ENCODE results near the gene PDCL2. TPM values are rescaled to one million over a fixed set of nuclear protein-coding genes. Genes with fewer than 3 reads are reported as not detected.

PDCL2 gene
- polyA plus RNA-seq, 1 donor from 2014 or later, result not detected

GRCh38 chr4:55512077-55512476, 80.0 kb downstream of the PDCL2 start:
- Histone ChIP-seq H3K9me2 (ENCODE audit: insufficient read depth, low read length) (no peaks in the 10 kb centered on the region), H3K79me2 (replicated peaks; ENCODE audit: insufficient read depth, low read length) (peaks cover 6% of the 10 kb centered on the region), H2AFZ (ENCODE audit: low read depth, low read length) (no peak overlapping the region), H3K36me3 (ENCODE audit: insufficient read depth, low read length) (no peaks in the 10 kb centered on the region), H3K4me2 (ENCODE audit: low read length) (no peak overlapping the region), H3K27ac (ENCODE audit: low read length) (no peak overlapping the region), H3K9me3 (ENCODE audit: low read length) (no peaks in the 10 kb centered on the region), H4K20me1 (ENCODE audit: insufficient read depth) (no peaks in the 10 kb centered on the region), H3K9ac (ENCODE audit: low read length) (no peak overlapping the region), H3K27me3 (ENCODE audit: insufficient read depth, low read depth, low read length) (no peaks in the 10 kb centered on the region), H3F3A (ENCODE audit: insufficient read depth, low read length, poor library complexity, severe bottlenecking) (no peaks in the 10 kb centered on the region), H3K4me3 (ENCODE audit: low read length) (no peak overlapping the region)
- TF ChIP-seq SMC3 (conservative IDR thresholded peaks at IDR 0.05; ENCODE audit: poor library complexity) (no peak), TAF1 (IDR thresholded peaks at IDR 0.05; ENCODE audit: low read depth) (no peak), EZH2 (IDR thresholded peaks at IDR 0.05; ENCODE audit: borderline replicate concordance, insufficient read depth, low read length, poor library complexity, severe bottlenecking) (no peak), CTCF (IDR thresholded peaks at IDR 0.05; ENCODE audit: poor library complexity, severe bottlenecking) (no peak), POLR2AphosphoS5 (IDR thresholded peaks at IDR 0.05) (no peak), REST (IDR thresholded peaks at IDR 0.05; ENCODE audit: borderline replicate concordance) (no peak), EP300 (conservative IDR thresholded peaks at IDR 0.05; ENCODE audit: poor library complexity, severe bottlenecking) (no peak), MXI1 (conservative IDR thresholded peaks at IDR 0.05; ENCODE audit: poor library complexity, severe bottlenecking) (no peak), RAD21 (conservative IDR thresholded peaks at IDR 0.05) (no peak)

- Histone ChIP-seq H3K9me3 (ENCODE audit: low read length) (no peaks in the 10 kb centered on the region), H4K20me1 (ENCODE audit: insufficient read depth) (no peaks in the 10 kb centered on the region), H3K4me3 (ENCODE audit: low read length) (no peak overlapping the region), H3K36me3 (ENCODE audit: insufficient read depth, low read length) (no peaks in the 10 kb centered on the region), H3F3A (ENCODE audit: insufficient read depth, low read length, poor library complexity, severe bottlenecking) (no peaks in the 10 kb centered on the region), H2AFZ (ENCODE audit: low read depth, low read length) (no peak overlapping the region), H3K79me2 (replicated peaks; ENCODE audit: insufficient read depth, low read length) (peaks cover 6% of the 10 kb centered on the region), H3K27me3 (ENCODE audit: insufficient read depth, low read depth, low read length) (no peaks in the 10 kb centered on the region), H3K27ac (ENCODE audit: low read length) (no peak overlapping the region), H3K4me2 (ENCODE audit: low read length) (no peak overlapping the region), H3K9me2 (ENCODE audit: insufficient read depth, low read length) (no peaks in the 10 kb centered on the region), H3K9ac (ENCODE audit: low read length) (no peak overlapping the region)
- TF ChIP-seq POLR2AphosphoS5 (IDR thresholded peaks at IDR 0.05) (no peak), EP300 (conservative IDR thresholded peaks at IDR 0.05; ENCODE audit: poor library complexity, severe bottlenecking) (no peak), REST (IDR thresholded peaks at IDR 0.05; ENCODE audit: borderline replicate concordance) (no peak), RAD21 (conservative IDR thresholded peaks at IDR 0.05) (no peak), TAF1 (IDR thresholded peaks at IDR 0.05; ENCODE audit: low read depth) (no peak), EZH2 (IDR thresholded peaks at IDR 0.05; ENCODE audit: borderline replicate concordance, insufficient read depth, low read length, poor library complexity, severe bottlenecking) (no peak), CTCF (IDR thresholded peaks at IDR 0.05; ENCODE audit: poor library complexity, severe bottlenecking) (no peak), MXI1 (conservative IDR thresholded peaks at IDR 0.05; ENCODE audit: poor library complexity, severe bottlenecking) (no peak), SMC3 (conservative IDR thresholded peaks at IDR 0.05; ENCODE audit: poor library complexity) (no peak)
Observed at GRCh38 chr4:55510685-55511084, 81.4 kb downstream of the PDCL2 start.

Measured in neural cell (in vitro differentiated cells).